ENCODE results near the gene COL27A1.

DNA sequence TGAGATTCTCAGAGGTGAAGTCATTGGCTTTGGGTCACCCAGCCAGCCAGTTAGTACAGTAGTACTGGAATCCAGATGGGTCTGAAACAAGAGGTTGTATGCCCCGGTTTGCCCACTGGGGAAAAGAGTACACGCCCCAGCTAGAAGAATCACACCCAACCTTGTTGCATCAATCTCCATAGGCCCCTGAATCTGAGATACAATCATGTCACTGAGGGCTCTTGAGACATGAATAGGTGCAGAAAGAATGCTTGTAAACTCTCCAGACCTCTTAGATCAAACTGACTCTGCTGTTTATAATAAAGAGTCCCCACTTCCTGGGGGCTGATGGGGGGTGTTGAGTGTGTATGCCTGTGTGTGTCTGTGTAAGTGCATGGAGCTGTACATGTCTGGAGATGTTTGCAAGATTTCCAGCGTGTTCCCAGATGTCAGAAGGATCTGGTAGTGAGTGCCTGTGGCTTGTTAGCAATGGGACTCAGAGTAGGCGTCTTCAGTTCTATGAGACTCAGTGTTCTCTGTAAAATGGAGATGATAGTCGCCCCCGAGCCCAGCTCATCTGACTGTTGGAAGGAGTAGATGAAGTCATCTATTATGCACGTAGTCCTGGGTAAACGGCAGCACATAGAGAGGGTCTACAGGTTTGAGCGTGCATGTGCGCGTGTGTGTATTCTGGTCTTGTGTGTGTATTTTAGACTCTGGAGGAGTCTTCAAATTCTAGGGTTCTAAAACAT, 48.2 kb downstream of the COL27A1 start:
- TF ChIP-seq, protein P1, sequence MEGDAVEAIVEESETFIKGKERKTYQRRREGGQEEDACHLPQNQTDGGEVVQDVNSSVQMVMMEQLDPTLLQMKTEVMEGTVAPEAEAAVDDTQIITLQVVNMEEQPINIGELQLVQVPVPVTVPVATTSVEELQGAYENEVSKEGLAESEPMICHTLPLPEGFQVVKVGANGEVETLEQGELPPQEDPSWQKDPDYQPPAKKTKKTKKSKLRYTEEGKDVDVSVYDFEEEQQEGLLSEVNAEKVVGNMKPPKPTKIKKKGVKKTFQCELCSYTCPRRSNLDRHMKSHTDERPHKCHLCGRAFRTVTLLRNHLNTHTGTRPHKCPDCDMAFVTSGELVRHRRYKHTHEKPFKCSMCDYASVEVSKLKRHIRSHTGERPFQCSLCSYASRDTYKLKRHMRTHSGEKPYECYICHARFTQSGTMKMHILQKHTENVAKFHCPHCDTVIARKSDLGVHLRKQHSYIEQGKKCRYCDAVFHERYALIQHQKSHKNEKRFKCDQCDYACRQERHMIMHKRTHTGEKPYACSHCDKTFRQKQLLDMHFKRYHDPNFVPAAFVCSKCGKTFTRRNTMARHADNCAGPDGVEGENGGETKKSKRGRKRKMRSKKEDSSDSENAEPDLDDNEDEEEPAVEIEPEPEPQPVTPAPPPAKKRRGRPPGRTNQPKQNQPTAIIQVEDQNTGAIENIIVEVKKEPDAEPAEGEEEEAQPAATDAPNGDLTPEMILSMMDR (IDR thresholded peaks at IDR 0.05) = no peak
- TF ChIP-seq EP300 (IDR thresholded peaks at IDR 0.05) (no peak), POLR2A (IDR thresholded peaks at IDR 0.05) (no peak)
